A673 (cell line): ENCODE data around the gene HOMER3.

ENCODE experiments used
- CTCF ChIP-seq: fragments of 300-800, 200-600 bp; sonication (generic); conservative IDR thresholded peaks from 2 replicates; pipeline ENCODE4 v1.5.1; 2017; ENCODE audit warnings: low read depth, mild to moderate bottlenecking, antibody characterized with exemption, low read length, moderate library complexity, mixed read lengths
- EZH2 ChIP-seq: fragments of 200-600 bp; sonication (generic); IDR thresholded peaks from 2 replicates; pipeline ENCODE4 v1.6.1; 2017; ENCODE audit warnings: borderline replicate concordance, low read depth, mild to moderate bottlenecking, mixed read lengths, antibody characterized with exemption, low read length; ENCODE audit not compliant: poor library complexity, severe bottlenecking

DNA sequence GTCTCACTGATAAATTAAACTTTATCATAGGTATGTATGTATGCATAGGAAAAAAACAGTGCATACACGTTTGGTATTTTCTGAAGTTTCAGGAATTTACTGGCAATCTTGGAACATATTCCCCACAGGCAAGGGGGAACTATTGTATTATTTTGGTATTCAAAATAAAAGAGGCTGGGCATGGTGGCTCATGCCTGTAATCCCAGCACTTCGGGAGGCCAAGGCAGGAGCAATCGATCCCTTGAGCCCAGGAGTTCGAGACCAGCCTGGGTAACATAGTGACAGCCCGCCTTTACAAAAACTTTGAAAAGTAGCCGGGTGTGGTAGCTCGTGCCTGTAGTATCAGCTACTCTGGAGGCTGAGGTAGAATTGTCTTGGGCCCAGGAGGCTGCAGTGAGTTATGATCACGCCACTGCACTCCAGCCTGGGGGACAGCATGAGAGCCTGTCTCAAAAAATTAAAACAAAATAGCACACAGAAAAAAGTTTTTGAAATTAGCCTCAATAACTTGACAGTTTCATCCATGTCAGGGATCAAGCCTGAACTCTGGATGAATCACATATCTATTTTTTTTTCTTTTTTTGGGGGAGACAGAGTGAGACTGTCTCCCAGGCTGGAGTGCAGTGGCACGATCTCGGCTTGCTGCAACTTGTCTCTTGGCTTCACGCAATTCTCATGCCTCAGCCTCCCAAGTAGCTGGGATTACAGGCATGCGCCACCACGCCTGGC lies 29.1 kb upstream of the HOMER3 start:
- no peak for TF ChIP-seq CTCF
- TF ChIP-seq EZH2 = no peak
